Thoracic aorta (tissue), 2 donors: ENCODE results near the gene MAGOHB. TPM values are rescaled to one million over a fixed set of nuclear protein-coding genes. Genes with fewer than 3 reads are reported as not detected.
A peak's percentile ranks its signal among the peaks of the same experiment; 100 is the strongest.
"Not testable (repeated sequence)": the region's sequence is repeated elsewhere in the genome, so short reads cannot be mapped to it uniquely, and the experiment has no call there.

Experiments
- ATAC-seq: fragments of 150-250 bp; one replicate; pipeline ENCODE4 v1.8.0; 2017; ENCODE audit warnings: low read depth; ENCODE audit not compliant: insufficient number of reproducible peaks, low FRiP score
- DNase-seq: peaks from one replicate; pipeline ENCODE4 v3.0.0-alpha.2; 2020; ENCODE audit warnings: low spot score
- H3K27ac ChIP-seq, 2 donors: fragments of 200-600 bp; sonication (generic); 1 replicate in 1 of 2; 2 replicates in 1 of 2; pipeline ENCODE4 v1.5.1; 2016; ENCODE audit warnings: mild to moderate bottlenecking in 2 of 2, moderate library complexity in 2 of 2
- H3K27me3 ChIP-seq: fragments of 200-600 bp; sonication (generic); replicated peaks from 2 replicates; pipeline ENCODE4 v1.6.0; 2016; ENCODE audit warnings: mild to moderate bottlenecking; ENCODE audit not compliant: insufficient read depth
- H3K36me3 ChIP-seq: fragments of 200-600 bp; sonication (generic); one replicate; pipeline ENCODE4 v1.5.1; 2016
- H3K4me1 ChIP-seq, 2 donors: fragments of 200-600 bp; sonication (generic); 1 replicate in 1 of 2; 2 replicates in 1 of 2; pipeline versions ENCODE4 v1.5.1 to v1.6.0; 2016; ENCODE audit warnings: low read depth in 2 of 2, mild to moderate bottlenecking in 1 of 2; ENCODE audit not compliant: control insufficient read depth in 1 of 2
- H3K4me3 ChIP-seq: fragments of 200-600 bp; sonication (generic); 2 replicates; pipeline ENCODE4 v1.5.1; 2016; ENCODE audit warnings: mild to moderate bottlenecking
- H3K9me3 ChIP-seq: fragments of 200-600 bp; sonication (generic); 2 replicates; pipeline ENCODE4 v1.5.1; 2016
- CTCF ChIP-seq: fragments of 200-600 bp; sonication (generic); IDR thresholded peaks from one replicate; pipeline ENCODE4 v1.5.1; 2019; ENCODE audit warnings: antibody characterized with exemption
- total RNA-seq, 2 donors: library from RNA; depleted of rRNA; stranded (reverse); fragments of >200 nt; gene quantifications; one replicate each; pipeline versions ENCODE4 v1.1.0 to v1.2.3, GENCODE V29; 2016

The MAGOHB gene
- total RNA-seq, 2 donors from 2014 or later, result 8.2 to 25.3 TPM

- Histone ChIP-seq H3K27ac (peak overlapping the region; percentile 75 to 85), H3K27me3 (no peaks in the 10 kb centered on the region), H3K4me3 (peak overlapping the region; percentile 83), H3K36me3 (no peaks in the 10 kb centered on the region), H3K4me1 (peaks cover 7 to 19% of the 10 kb centered on the region in 2 donors), H3K9me3 (no peaks in the 10 kb centered on the region)
- no peak for ATAC-seq
- TF ChIP-seq CTCF, result no peak
- no peak for DNase-seq
Measured at GRCh38 chr12:10614056-10614370, 604 bp upstream of the MAGOHB start.

- DNase-seq (no peak), ATAC-seq (no peak)
- no peaks in the 10 kb centered on the region for H3K36me3 ChIP-seq
- H3K4me1 ChIP-seq, result peaks cover 7 to 19% of the 10 kb centered on the region in 2 donors
- TF ChIP-seq CTCF, result no peak
- no peaks in the 10 kb centered on the region for H3K9me3 ChIP-seq
- H3K27me3 ChIP-seq, result no peaks in the 10 kb centered on the region
- H3K4me3 ChIP-seq, result peak overlapping the region; percentile 83
- H3K27ac ChIP-seq, result peak overlapping the region; percentile 75 to 85
Measured at GRCh38 chr12:10612984-10613348, 443 bp downstream of the MAGOHB start.

GRCh38 chr12:10612110-10612509 is 1.3 kb downstream of the MAGOHB start:
- Histone ChIP-seq H3K4me1 (peaks cover 7 to 19% of the 10 kb centered on the region in 2 donors), H3K27ac (no peak overlapping the region), H3K27me3 (no peaks in the 10 kb centered on the region), H3K36me3 (peaks cover 5% of the 10 kb centered on the region), H3K9me3 (no peaks in the 10 kb centered on the region), H3K4me3 (peak overlapping the region; percentile 83)
- ATAC-seq, result no peak
- no peak for DNase-seq
- no peak for TF ChIP-seq CTCF

GRCh38 chr12:10611258-10611657 is 2.2 kb downstream of the MAGOHB start:
- H3K9me3 ChIP-seq, H3K36me3 ChIP-seq, H3K27me3 ChIP-seq, ATAC-seq, H3K4me3 ChIP-seq, DNase-seq, H3K27ac ChIP-seq: not testable (repeated sequence)
- H3K4me1 ChIP-seq, result peaks cover 7 to 19% of the 10 kb centered on the region in 2 donors

GRCh38 chr12:10610188-10610587 is 3.2 kb downstream of the MAGOHB start:
- DNase-seq (no peak), ATAC-seq (no peak)
- peaks cover 7 to 19% of the 10 kb centered on the region in 2 donors for H3K4me1 ChIP-seq
- H3K4me3 ChIP-seq, result no peak overlapping the region
- H3K36me3 ChIP-seq, result peaks cover 8% of the 10 kb centered on the region
- no peaks in the 10 kb centered on the region for H3K9me3 ChIP-seq
- no peak overlapping the region for H3K27ac ChIP-seq
- TF ChIP-seq CTCF, result no peak
- no peaks in the 10 kb centered on the region for H3K27me3 ChIP-seq

- H3K4me3 ChIP-seq, result no peak overlapping the region
- peaks cover 8% of the 10 kb centered on the region for H3K36me3 ChIP-seq
- peaks cover 7 to 18% of the 10 kb centered on the region in 2 donors for H3K4me1 ChIP-seq
- H3K27ac ChIP-seq, result no peak overlapping the region
- no peaks in the 10 kb centered on the region for H3K9me3 ChIP-seq
- no peak for ATAC-seq
- DNase-seq, result no peak
- no peak for TF ChIP-seq CTCF
- no peaks in the 10 kb centered on the region for H3K27me3 ChIP-seq
Measured at GRCh38 chr12:10607885-10608458, 5.4 kb downstream of the MAGOHB start.
